Measurements from ENCODE around the gene DUSP1. TPM values are rescaled to one million over a fixed set of nuclear protein-coding genes. Genes with fewer than 3 reads are reported as not detected.
A peak's percentile ranks its signal among the peaks of the same experiment; 100 is the strongest.

Gene DUSP1
- polyA plus RNA-seq, 6 donors from 2014 or later: 1,129 to 3,568 (median 2,122) TPM

- peaks cover 0 to 2% (median 0%) of the 10 kb centered on the region in 7 donors for H3K9me3 Mint-ChIP-seq
- ATAC-seq (ENCODE audit: low read depth in 2 of 2): no peak
These were observed 12.2 kb downstream of the DUSP1 start for GRCh38 chr5:172758834-172759149.

DNA sequence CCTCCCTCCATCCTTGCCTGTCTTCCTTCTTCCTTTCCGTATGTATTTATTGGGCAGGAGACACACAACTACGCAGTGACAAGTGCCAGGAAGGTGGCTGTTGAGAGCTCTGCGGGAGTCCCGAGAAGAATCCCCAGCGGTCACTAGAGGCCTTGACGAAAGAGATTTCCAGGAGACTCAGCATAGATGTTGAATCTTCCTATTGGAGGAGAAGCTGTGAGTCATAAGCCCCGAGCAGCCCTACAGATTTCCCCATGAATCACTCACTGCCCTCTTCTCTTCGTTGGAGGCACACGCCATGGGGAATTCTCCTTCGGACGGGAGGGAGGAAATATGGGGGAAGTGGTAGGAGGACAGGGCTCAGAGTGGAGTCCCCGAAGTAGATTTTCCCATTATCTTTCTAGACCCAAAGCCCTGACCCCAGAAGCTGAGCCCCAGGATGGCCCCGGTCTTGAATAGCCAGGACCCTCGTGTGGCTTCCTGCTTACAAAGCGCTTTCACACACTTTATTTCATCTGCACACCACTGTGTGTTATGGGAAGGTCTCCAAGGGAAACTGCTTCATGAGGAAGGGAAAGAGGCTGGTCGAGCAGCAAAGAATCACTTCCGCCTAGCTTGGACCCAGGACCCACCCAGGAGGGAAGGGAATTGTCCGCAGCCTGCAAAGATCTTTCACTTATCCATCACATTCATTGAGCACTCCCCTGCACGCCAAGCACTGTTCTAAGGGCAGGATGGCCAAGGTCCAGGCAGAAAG, 12.7 kb downstream of the DUSP1 start:
- Mint-ChIP-seq H3K27me3 (peaks cover 0 to 8% (median 0%) of the 10 kb centered on the region in 3 donors), H3K4me1 (peaks cover 0 to 5% (median 0%) of the 10 kb centered on the region in 3 donors), H3K4me3 (peak overlapping the region in 1 of 8 donors; percentile 61), H3K36me3 (no peaks in the 10 kb centered on the region), H3K27ac (peak overlapping the region in 5 of 6 donors; percentile 2 to 83 (median 57)), H3K9me3 (peaks cover 0 to 2% (median 0%) of the 10 kb centered on the region in 7 donors)
- DNase-seq: no peak
- ATAC-seq (ENCODE audit: low read depth in 2 of 2): no peak

More at GRCh38 chr5:172758834-172759149, 12.2 kb downstream of the DUSP1 start:
- Mint-ChIP-seq H3K27ac (peak overlapping the region in 4 of 6 donors; percentile 2 to 83 (median 43)), H3K4me1 (peaks cover 5 to 8% (median 5%) of the 10 kb centered on the region in 3 donors), H3K36me3 (no peaks in the 10 kb centered on the region), H3K27me3 (peaks cover 0 to 8% (median 0%) of the 10 kb centered on the region in 3 donors), H3K4me3 (peak overlapping the region in 1 of 8 donors; percentile 61)
- DNase-seq: no peak

DNA sequence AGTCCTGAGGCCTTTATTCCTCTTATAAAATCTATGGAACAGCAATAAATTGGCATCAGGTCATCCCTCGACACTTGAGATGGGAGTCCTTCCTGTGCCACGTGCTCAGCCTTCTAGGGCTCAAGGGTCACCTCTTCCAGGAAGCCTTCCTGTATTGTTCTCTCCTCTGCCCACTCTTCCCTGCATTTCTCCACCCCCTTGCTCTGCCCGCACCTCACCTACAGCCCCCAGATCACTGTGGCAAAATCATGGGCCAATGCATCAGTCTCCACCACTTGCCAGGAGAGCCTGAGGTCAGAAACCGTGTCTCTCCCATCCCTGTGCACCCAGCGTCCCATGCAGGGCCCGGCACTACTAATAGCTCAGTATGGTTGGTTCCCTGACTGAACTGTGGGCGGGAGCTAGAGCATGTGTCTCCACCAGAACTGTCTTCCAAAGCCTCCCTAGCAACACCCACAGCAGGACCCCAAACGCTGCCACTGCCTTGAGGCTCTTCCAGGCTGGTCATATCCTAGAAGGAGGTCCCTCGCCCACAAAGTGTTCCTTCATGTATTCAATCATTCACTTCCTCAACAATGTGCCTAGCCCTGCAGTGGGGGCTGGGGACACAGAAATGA, 13.5 kb downstream of the DUSP1 start:
- no peak for ATAC-seq (ENCODE audit: low read depth in 2 of 2)
- Mint-ChIP-seq H3K9me3 (peaks cover 0 to 2% (median 0%) of the 10 kb centered on the region in 7 donors), H3K4me1 (peaks cover 0 to 5% (median 0%) of the 10 kb centered on the region in 3 donors), H3K27ac (peak overlapping the region in 1 of 6 donors; percentile 63), H3K36me3 (no peaks in the 10 kb centered on the region), H3K4me3 (no peak overlapping the region), H3K27me3 (peaks cover 0 to 8% (median 0%) of the 10 kb centered on the region in 3 donors)
- no peak for DNase-seq

GRCh38 chr5:172756764-172757393, 14.1 kb downstream of the DUSP1 start:
- peak overlapping the region in 1 of 6 donors; percentile 63 for H3K27ac Mint-ChIP-seq
- no peak overlapping the region for H3K4me3 Mint-ChIP-seq
- H3K27me3 Mint-ChIP-seq: peaks cover 0 to 8% (median 0%) of the 10 kb centered on the region in 3 donors
- peaks cover 0 to 2% (median 0%) of the 10 kb centered on the region in 7 donors for H3K9me3 Mint-ChIP-seq
- ATAC-seq (ENCODE audit: low read depth in 2 of 2): no peak
- no peaks in the 10 kb centered on the region for H3K36me3 Mint-ChIP-seq
- peaks cover 0 to 6% (median 0%) of the 10 kb centered on the region in 3 donors for H3K4me1 Mint-ChIP-seq
- no peak for DNase-seq

DNA sequence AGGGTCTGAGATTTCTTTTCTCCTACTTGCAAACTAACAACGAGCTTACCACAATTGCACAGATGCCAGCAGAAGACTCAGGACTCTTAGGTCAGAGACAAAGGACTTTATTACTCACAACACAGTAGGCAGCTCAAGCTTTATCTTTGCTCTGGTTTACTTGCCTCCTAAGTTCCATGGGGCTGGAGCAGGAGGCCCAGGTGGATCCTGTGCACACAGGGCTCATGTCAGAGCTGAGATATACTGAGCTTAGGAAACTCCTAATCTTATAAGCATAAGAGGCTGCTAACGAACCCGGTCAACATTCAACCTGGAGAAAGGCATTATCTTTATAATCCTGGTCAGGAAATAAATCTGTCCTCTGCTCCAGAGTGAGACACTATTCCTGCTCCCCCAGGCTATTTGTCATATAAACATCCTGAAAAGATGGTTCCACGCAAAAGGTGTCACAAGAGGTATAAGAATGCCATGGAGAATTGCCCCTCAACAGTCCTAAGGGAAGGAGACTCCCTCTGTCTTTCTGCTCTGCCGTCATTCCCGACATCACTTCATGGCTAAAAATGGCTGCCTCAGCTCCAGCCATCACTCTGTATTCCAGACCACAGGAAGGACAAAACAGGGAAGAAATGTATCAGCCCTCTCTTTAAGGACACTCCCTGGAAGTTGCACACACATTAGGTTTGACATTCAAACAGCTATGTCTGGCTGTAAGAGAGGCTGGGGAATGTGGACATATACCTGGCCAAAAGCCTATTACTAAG, 16.2 kb downstream of the DUSP1 start:
- H3K27ac Mint-ChIP-seq: peak overlapping the region in 1 of 6 donors; percentile 36
- no peaks in the 10 kb centered on the region for H3K36me3 Mint-ChIP-seq

DNA sequence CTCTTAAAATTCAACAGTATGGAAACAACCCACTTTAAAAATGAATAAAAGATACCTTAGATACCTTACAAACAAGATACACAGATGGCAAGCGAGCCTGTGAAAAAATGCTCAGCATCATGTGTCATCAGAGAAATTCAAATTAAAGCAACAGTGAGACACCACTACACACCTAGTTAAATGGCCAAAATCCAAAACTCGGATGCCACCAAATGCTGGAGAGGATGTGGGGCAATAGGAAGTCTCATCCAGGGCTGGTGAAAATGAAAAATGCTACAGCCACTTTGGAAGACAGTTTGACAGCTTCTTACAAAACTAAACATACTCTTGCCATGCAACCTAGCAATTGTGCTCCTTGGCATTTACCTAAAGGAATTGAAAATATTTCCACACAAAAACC, 17.9 kb downstream of the DUSP1 start:
- H3K9me3 Mint-ChIP-seq: peaks cover 0 to 2% (median 0%) of the 10 kb centered on the region in 7 donors
- H3K27me3 Mint-ChIP-seq: peaks cover 0 to 8% (median 3%) of the 10 kb centered on the region in 3 donors
- no peak overlapping the region for H3K4me3 Mint-ChIP-seq
- no peak overlapping the region for H3K27ac Mint-ChIP-seq
- H3K36me3 Mint-ChIP-seq: no peaks in the 10 kb centered on the region
- DNase-seq (no peak), ATAC-seq (ENCODE audit: low read depth in 2 of 2) (no peak)
- peaks cover 17 to 22% (median 18%) of the 10 kb centered on the region in 3 donors for H3K4me1 Mint-ChIP-seq

More for the DNA sequence above, 16.2 kb downstream of the DUSP1 start:
- ATAC-seq (ENCODE audit: low read depth in 2 of 2) (no peak), DNase-seq (no peak)
- no peak overlapping the region for H3K4me3 Mint-ChIP-seq
- peaks cover 0 to 2% (median 0%) of the 10 kb centered on the region in 7 donors for H3K9me3 Mint-ChIP-seq
- peaks cover 0 to 8% (median 3%) of the 10 kb centered on the region in 3 donors for H3K27me3 Mint-ChIP-seq
- peaks cover 17 to 22% (median 18%) of the 10 kb centered on the region in 3 donors for H3K4me1 Mint-ChIP-seq

GRCh38 chr5:172751761-172752510, 19.1 kb downstream of the DUSP1 start:
- Mint-ChIP-seq H3K4me3 (no peak overlapping the region), H3K4me1 (peaks cover 17 to 18% (median 17%) of the 10 kb centered on the region in 3 donors), H3K27me3 (peaks cover 0 to 3% (median 0%) of the 10 kb centered on the region in 3 donors), H3K36me3 (peaks cover 0 to 6% of the 10 kb centered on the region in 2 donors), H3K9me3 (peaks cover 0 to 9% (median 2%) of the 10 kb centered on the region in 7 donors), H3K27ac (peak overlapping the region in 3 of 6 donors; percentile 40 to 76 (median 74))
- ATAC-seq (ENCODE audit: low read depth in 2 of 2) (peak in 1 of 2 donors; percentile 6), DNase-seq (no peak)

DNA sequence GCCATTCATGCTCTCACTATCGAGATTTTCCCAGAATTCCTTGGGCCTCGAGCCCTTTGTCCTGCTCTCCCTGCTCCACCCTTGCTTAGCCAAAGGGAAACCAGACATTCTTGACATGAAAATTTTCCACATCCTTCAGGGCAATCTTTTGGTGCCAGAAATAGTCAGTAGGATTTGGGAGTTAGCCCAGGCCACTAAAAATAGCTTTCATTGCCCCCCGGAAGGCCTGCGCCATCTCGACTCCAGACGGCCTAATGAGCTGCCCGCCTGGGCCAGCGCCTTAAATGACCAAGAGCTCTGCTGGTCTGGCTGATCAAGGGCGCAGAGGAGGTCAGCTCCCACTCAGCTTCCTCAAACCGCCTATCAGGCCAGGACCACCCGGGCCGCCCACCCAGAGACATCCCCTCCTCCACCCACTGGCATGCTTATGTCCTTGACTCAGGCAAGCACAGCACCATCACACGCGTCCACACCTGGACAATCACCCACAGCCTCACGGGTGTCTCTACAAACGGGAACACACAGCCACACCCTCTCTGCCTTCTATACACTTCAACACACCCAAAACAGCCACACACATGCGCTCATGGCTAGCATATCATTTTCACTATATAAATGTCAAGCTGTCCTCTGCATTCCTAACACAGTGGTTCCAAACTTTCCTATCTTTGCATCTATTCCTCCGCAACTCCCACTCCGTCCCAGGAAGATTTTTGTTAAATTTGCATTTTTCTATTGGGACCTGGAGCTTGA, 20.9 kb downstream of the DUSP1 start:
- peaks cover 0 to 6% of the 10 kb centered on the region in 2 donors for H3K36me3 Mint-ChIP-seq
- peaks cover 0 to 3% (median 0%) of the 10 kb centered on the region in 3 donors for H3K27me3 Mint-ChIP-seq
- ATAC-seq (ENCODE audit: low read depth in 2 of 2): no peak
- H3K9me3 Mint-ChIP-seq: peaks cover 0 to 9% (median 2%) of the 10 kb centered on the region in 7 donors
- no peak for DNase-seq
- peaks cover 17 to 18% (median 17%) of the 10 kb centered on the region in 3 donors for H3K4me1 Mint-ChIP-seq
- H3K27ac Mint-ChIP-seq: peak overlapping the region in 4 of 6 donors; percentile 3 to 86 (median 58)
- no peak overlapping the region for H3K4me3 Mint-ChIP-seq

GRCh38 chr5:172749076-172749475, 21.9 kb downstream of the DUSP1 start:
- DNase-seq: no peak
- no peak overlapping the region for H3K4me3 Mint-ChIP-seq
- no peak for ATAC-seq (ENCODE audit: low read depth in 2 of 2)
- peaks cover 0 to 6% of the 10 kb centered on the region in 2 donors for H3K36me3 Mint-ChIP-seq
- peaks cover 21 to 24% (median 24%) of the 10 kb centered on the region in 3 donors for H3K4me1 Mint-ChIP-seq
- H3K9me3 Mint-ChIP-seq: peaks cover 0 to 9% (median 2%) of the 10 kb centered on the region in 7 donors
- no peak overlapping the region for H3K27ac Mint-ChIP-seq
- H3K27me3 Mint-ChIP-seq: peaks cover 0 to 3% (median 0%) of the 10 kb centered on the region in 3 donors

GRCh38 chr5:172748341-172748843, 22.6 kb downstream of the DUSP1 start:
- H3K27me3 Mint-ChIP-seq: peaks cover 0 to 3% (median 0%) of the 10 kb centered on the region in 3 donors
- peaks cover 0 to 9% (median 2%) of the 10 kb centered on the region in 7 donors for H3K9me3 Mint-ChIP-seq
- H3K27ac Mint-ChIP-seq: peak overlapping the region in 1 of 6 donors; percentile 72
- peaks cover 0 to 6% of the 10 kb centered on the region in 2 donors for H3K36me3 Mint-ChIP-seq
- no peak for ATAC-seq (ENCODE audit: low read depth in 2 of 2)
- DNase-seq: no peak
- H3K4me1 Mint-ChIP-seq: peaks cover 24 to 28% (median 25%) of the 10 kb centered on the region in 3 donors
- H3K4me3 Mint-ChIP-seq: no peak overlapping the region

DNA sequence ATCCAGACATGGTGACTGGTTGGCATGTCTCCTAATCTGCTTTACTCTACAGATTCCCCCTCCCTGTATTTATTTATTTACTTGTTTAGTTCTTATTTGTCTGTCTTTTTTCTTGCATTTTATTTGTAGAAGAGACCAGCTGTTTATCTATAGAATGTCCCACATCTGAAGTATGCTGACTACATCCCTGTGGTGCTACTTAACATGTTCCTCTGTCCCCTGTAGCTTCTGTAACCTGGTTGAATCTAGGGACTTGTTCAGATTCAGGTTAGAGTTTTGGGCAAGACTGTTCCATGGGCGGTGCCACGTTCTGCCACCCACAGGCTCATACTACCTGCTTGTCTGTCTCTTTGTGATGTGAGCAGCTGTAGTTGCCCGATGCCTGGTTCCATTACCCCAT, 23.5 kb downstream of the DUSP1 start:
- peaks cover 0 to 6% of the 10 kb centered on the region in 2 donors for H3K36me3 Mint-ChIP-seq
- peaks cover 0 to 9% (median 2%) of the 10 kb centered on the region in 7 donors for H3K9me3 Mint-ChIP-seq
- DNase-seq: no peak
- H3K4me3 Mint-ChIP-seq: no peak overlapping the region
- peaks cover 0 to 3% (median 0%) of the 10 kb centered on the region in 3 donors for H3K27me3 Mint-ChIP-seq
- ATAC-seq (ENCODE audit: low read depth in 2 of 2): no peak
- H3K4me1 Mint-ChIP-seq: peaks cover 24 to 35% (median 26%) of the 10 kb centered on the region in 3 donors
- H3K27ac Mint-ChIP-seq: peak overlapping the region in 1 of 6 donors; percentile 13
